GM21528 (cell line): ENCODE results near the gene EHD3.
"Not testable (repeated sequence)": the region's sequence is repeated elsewhere in the genome, so short reads cannot be mapped to it uniquely, and the experiment has no call there.

ENCODE experiments used
- ATAC-seq: cut with Tn5 transposase; IDR thresholded peaks from one replicate; pipeline ENCODE4 v1.9.1; 2021; ENCODE audit warnings: mild to moderate bottlenecking, moderate library complexity; ENCODE audit not compliant: unreplicated experiment, low FRiP score

The EHD3 gene

GRCh38 chr2:31282634-31283033, 48.7 kb downstream of the EHD3 start:
- no peak for ATAC-seq

GRCh38 chr2:31283193-31283919, 49.4 kb downstream of the EHD3 start:
- ATAC-seq, result not testable (repeated sequence)

GRCh38 chr2:31284107-31284506, 50.2 kb downstream of the EHD3 start:
- no peak for ATAC-seq

GRCh38 chr2:31286230-31286629, 52.3 kb downstream of the EHD3 start:
- ATAC-seq, result no peak

- ATAC-seq, result no peak
These were observed 53.1 kb downstream of the EHD3 start for GRCh38 chr2:31286961-31287550.

GRCh38 chr2:31287654-31288053, 53.7 kb downstream of the EHD3 start:
- ATAC-seq, result no peak

GRCh38 chr2:31294196-31294595, 60.2 kb downstream of the EHD3 start:
- ATAC-seq, result no peak

GRCh38 chr2:31296641-31297287, 62.8 kb downstream of the EHD3 start:
- ATAC-seq, result no peak

- no peak for ATAC-seq
These were observed 63.8 kb downstream of the EHD3 start for GRCh38 chr2:31297751-31298150.

GRCh38 chr2:31299547-31299946, 65.6 kb downstream of the EHD3 start:
- ATAC-seq, result no peak

GRCh38 chr2:31300309-31300708, 66.4 kb downstream of the EHD3 start:
- ATAC-seq, result no peak

- ATAC-seq, result no peak
These were observed 69.1 kb downstream of the EHD3 start for GRCh38 chr2:31302940-31303563.

GRCh38 chr2:31304816-31305215, 70.9 kb downstream of the EHD3 start:
- no peak for ATAC-seq

- ATAC-seq, result no peak
These were observed 78.9 kb downstream of the EHD3 start for GRCh38 chr2:31312898-31313297.

GRCh38 chr2:31314761-31315160, 80.8 kb downstream of the EHD3 start:
- no peak for ATAC-seq

- no peak for ATAC-seq
These were observed 83.4 kb downstream of the EHD3 start for GRCh38 chr2:31317396-31317795.

- ATAC-seq, result peak; percentile 53
These were observed 84.7 kb downstream of the EHD3 start for GRCh38 chr2:31318361-31319336.
